Neural crest cell (in vitro differentiated cells): Measurements from ENCODE around the gene ELFN1. TPM values are rescaled to one million over a fixed set of nuclear protein-coding genes. Genes with fewer than 3 reads are reported as not detected.
A peak's percentile ranks its signal among the peaks of the same experiment; 100 is the strongest.

Experiments
- DNase-seq: peaks from one replicate; pipeline ENCODE4 v3.0.0; 2021; ENCODE audit warnings: low read depth, mixed read lengths, low spot score
- H3K27ac Mint-ChIP-seq: one replicate; pipeline ENCODE4 v1.8.0; 2021; ENCODE audit warnings: mild to moderate bottlenecking, mixed read lengths; ENCODE audit not compliant: unreplicated experiment
- H3K27me3 Mint-ChIP-seq: 2 replicates; pipeline ENCODE4 v1.8.0; 2021; ENCODE audit warnings: low read depth, mild to moderate bottlenecking, mixed read lengths
- H3K36me3 Mint-ChIP-seq: 2 replicates; pipeline ENCODE4 v1.8.0; 2021; ENCODE audit warnings: low read depth, mild to moderate bottlenecking, mixed read lengths
- H3K4me1 Mint-ChIP-seq: 2 replicates; pipeline ENCODE4 v1.8.0; 2021; ENCODE audit warnings: mixed read lengths
- H3K4me3 Mint-ChIP-seq: one replicate; pipeline ENCODE4 v1.8.0; 2021; ENCODE audit warnings: mild to moderate bottlenecking, mixed read lengths
- H3K9me3 Mint-ChIP-seq: 2 replicates; pipeline ENCODE4 v1.8.0; 2021; ENCODE audit warnings: mixed read lengths
- total RNA-seq: library from RNA; stranded (reverse); gene quantifications from 2 replicates; pipeline ENCODE4 v1.2.1, GENCODE V29; 2021
- TF ChIP-seq, protein P1 (sequence below): fragments of 200-600 bp; sonication (generic); conservative IDR thresholded peaks from 2 replicates; pipeline ENCODE4 v1.5.0; 2021; ENCODE audit warnings: antibody characterized with exemption, mild to moderate bottlenecking

ELFN1 gene
- total RNA-seq, 1 donor from 2014 or later = 8.5 TPM

DNA sequence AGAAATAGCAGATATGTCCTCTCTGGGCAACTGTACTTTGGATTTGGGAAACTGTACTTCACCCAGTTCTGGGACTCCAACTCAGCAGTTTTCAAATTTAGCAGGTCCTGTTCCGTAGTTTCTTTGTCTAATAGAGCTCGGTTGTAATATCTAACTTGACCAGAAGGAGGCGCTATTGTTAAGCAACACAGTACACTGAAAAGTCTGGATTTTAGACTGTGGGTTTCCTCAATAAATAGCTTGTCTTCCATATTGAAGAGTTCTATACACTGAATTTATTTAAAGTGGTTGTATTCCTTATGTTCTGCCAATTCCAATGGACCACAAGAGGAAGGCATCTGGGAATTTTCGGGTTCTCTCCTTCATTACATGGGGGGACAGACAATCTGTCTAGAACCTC, 39.8 kb downstream of the ELFN1 start:
- H3K27ac Mint-ChIP-seq = no peak overlapping the region
- H3K4me3 Mint-ChIP-seq = no peak overlapping the region
- TF ChIP-seq, protein P1, sequence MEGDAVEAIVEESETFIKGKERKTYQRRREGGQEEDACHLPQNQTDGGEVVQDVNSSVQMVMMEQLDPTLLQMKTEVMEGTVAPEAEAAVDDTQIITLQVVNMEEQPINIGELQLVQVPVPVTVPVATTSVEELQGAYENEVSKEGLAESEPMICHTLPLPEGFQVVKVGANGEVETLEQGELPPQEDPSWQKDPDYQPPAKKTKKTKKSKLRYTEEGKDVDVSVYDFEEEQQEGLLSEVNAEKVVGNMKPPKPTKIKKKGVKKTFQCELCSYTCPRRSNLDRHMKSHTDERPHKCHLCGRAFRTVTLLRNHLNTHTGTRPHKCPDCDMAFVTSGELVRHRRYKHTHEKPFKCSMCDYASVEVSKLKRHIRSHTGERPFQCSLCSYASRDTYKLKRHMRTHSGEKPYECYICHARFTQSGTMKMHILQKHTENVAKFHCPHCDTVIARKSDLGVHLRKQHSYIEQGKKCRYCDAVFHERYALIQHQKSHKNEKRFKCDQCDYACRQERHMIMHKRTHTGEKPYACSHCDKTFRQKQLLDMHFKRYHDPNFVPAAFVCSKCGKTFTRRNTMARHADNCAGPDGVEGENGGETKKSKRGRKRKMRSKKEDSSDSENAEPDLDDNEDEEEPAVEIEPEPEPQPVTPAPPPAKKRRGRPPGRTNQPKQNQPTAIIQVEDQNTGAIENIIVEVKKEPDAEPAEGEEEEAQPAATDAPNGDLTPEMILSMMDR = peak; percentile 59
- no peak for DNase-seq
- peaks cover 2% of the 10 kb centered on the region for H3K9me3 Mint-ChIP-seq
- H3K4me1 Mint-ChIP-seq = peaks cover 19% of the 10 kb centered on the region
- H3K36me3 Mint-ChIP-seq = peaks cover 6% of the 10 kb centered on the region
- no peaks in the 10 kb centered on the region for H3K27me3 Mint-ChIP-seq

DNA sequence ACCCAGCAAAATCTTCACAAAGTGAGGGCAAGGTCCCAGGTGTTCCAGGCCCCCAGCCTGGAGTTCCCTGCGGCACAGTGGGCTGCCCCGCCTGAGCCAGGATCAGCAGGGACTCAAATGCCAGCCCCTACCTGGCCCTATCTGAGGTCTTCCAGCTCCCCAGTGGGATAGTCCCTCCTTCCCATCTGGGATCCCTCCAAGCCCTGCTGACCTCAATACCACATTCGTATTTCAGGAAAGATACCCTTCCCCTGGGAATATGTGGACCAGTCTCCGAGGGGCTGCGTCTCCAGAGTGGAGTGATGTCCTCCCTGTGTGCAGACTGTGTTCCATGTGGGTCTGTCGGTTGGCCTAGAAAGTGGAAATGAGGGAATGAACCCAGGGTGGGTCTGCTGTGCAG, 40.9 kb downstream of the ELFN1 start:
- H3K27me3 Mint-ChIP-seq = no peaks in the 10 kb centered on the region
- DNase-seq = no peak
- peaks cover 19% of the 10 kb centered on the region for H3K4me1 Mint-ChIP-seq
- peaks cover 2% of the 10 kb centered on the region for H3K9me3 Mint-ChIP-seq
- peaks cover 6% of the 10 kb centered on the region for H3K36me3 Mint-ChIP-seq
- TF ChIP-seq, protein P1 = no peak
- no peak overlapping the region for H3K4me3 Mint-ChIP-seq
- H3K27ac Mint-ChIP-seq = no peak overlapping the region

- peaks cover 26% of the 10 kb centered on the region for H3K4me1 Mint-ChIP-seq
- peaks cover 6% of the 10 kb centered on the region for H3K36me3 Mint-ChIP-seq
- no peak overlapping the region for H3K4me3 Mint-ChIP-seq
- H3K27ac Mint-ChIP-seq = no peak overlapping the region
- DNase-seq = no peak
- peaks cover 2% of the 10 kb centered on the region for H3K9me3 Mint-ChIP-seq
- TF ChIP-seq, protein P1 = no peak
- no peaks in the 10 kb centered on the region for H3K27me3 Mint-ChIP-seq
These were observed 42.9 kb downstream of the ELFN1 start for GRCh38 chr7:1712907-1713501.

GRCh38 chr7:1713502-1714484, 43.7 kb downstream of the ELFN1 start:
- no peaks in the 10 kb centered on the region for H3K27me3 Mint-ChIP-seq
- DNase-seq = peak; percentile 19
- no peak overlapping the region for H3K27ac Mint-ChIP-seq
- peaks cover 6% of the 10 kb centered on the region for H3K36me3 Mint-ChIP-seq
- H3K4me3 Mint-ChIP-seq = no peak overlapping the region
- H3K9me3 Mint-ChIP-seq = peaks cover 2% of the 10 kb centered on the region
- peaks cover 26% of the 10 kb centered on the region for H3K4me1 Mint-ChIP-seq
- TF ChIP-seq, protein P1 = no peak

DNA sequence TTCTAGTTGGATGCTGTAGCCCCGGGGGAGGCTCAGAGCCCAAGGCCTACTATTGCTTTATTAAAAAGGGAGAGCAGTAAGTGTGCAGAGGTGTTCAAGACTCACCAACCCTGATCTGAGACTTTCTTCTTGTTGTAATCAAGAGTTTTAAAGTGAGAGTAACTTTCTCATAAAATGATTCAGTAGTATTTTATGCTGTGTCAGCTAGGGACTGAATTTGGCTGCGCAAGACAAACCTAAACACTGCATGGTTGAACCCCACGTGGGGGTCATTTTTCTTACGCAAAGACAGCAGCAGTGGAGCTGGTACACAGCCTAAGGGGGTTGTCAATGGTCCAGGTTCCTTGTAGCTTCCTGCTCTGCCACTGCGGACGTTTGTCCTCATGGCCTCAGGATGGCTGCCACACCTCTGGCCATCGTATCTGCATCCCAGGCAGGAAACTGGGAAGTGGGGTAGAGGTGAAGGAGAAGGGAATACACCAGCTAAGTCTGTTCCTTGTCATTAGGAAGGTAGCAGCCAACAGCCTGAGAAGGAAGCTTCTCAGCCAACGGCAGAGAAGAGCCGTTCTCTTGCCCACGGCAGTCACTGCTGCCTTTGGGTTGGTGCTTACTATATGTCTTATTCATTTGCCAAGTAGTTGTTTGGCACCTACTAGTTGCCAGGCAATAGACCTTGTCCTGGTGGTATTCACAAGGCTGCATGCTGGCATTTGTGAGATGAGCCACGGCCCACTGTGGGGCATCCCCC, 44.7 kb downstream of the ELFN1 start:
- no peak overlapping the region for H3K4me3 Mint-ChIP-seq
- peaks cover 2% of the 10 kb centered on the region for H3K9me3 Mint-ChIP-seq
- no peak for DNase-seq
- no peak overlapping the region for H3K27ac Mint-ChIP-seq
- TF ChIP-seq, protein P1 = no peak
- no peaks in the 10 kb centered on the region for H3K27me3 Mint-ChIP-seq
- H3K4me1 Mint-ChIP-seq = peaks cover 26% of the 10 kb centered on the region
- H3K36me3 Mint-ChIP-seq = peaks cover 5% of the 10 kb centered on the region
